Neutrophil (primary cell): Measurements from ENCODE around the gene BMPER.

Source experiments
- H3K27ac ChIP-seq: fragments of 200-600 bp; sonication (generic); 2 replicates; pipeline ENCODE4 v1.5.1; 2016; ENCODE audit warnings: mild to moderate bottlenecking, moderate library complexity
- H3K27me3 ChIP-seq: fragments of 200-600 bp; sonication (generic); 2 replicates; pipeline ENCODE4 v1.6.0; 2016; ENCODE audit warnings: mild to moderate bottlenecking
- H3K36me3 ChIP-seq: fragments of 200-600 bp; sonication (generic); 2 replicates; pipeline ENCODE4 v1.5.1; 2017
- H3K4me1 ChIP-seq, 2 experiments: fragments of 200-600 bp in 1 of 2; sonication (generic) in 1 of 2; 1 replicate in 1 of 2; 2 replicates in 1 of 2; pipeline versions ENCODE4 v1.5.1 to v1.6.1; 2013 to 2016; ENCODE audit warnings: low read depth in 1 of 2, low read length in 1 of 2, mild to moderate bottlenecking in 1 of 2, moderate library complexity in 1 of 2; ENCODE audit not compliant: control insufficient read depth in 1 of 2, insufficient read depth in 1 of 2
- H3K4me3 ChIP-seq, 2 experiments: fragments of 200-600 bp in 1 of 2; sonication (generic) in 1 of 2; 1 replicate in 1 of 2; 2 replicates in 1 of 2; pipeline ENCODE4 v1.5.1; 2013 to 2016; ENCODE audit warnings: low read depth in 1 of 2, low read length in 1 of 2, mild to moderate bottlenecking in 1 of 2, moderate library complexity in 1 of 2
- H3K9me3 ChIP-seq: fragments of 200-600 bp; sonication (generic); 2 replicates; pipeline ENCODE4 v1.5.1; 2016
- CTCF ChIP-seq: fragments of 200-600 bp; sonication (generic); IDR thresholded peaks from 2 replicates; pipeline ENCODE4 v1.5.1; 2016; ENCODE audit warnings: antibody characterized with exemption

Gene BMPER

GRCh38 chr7:34109936-34110780, 204.8 kb downstream of the BMPER start:
- Histone ChIP-seq H3K4me1 (no peaks in the 10 kb centered on the region), H3K27ac (no peak overlapping the region), H3K9me3 (no peaks in the 10 kb centered on the region), H3K36me3 (no peaks in the 10 kb centered on the region), H3K27me3 (no peaks in the 10 kb centered on the region), H3K4me3 (no peak overlapping the region)
- TF ChIP-seq CTCF = no peak

GRCh38 chr7:34111031-34111430, 205.7 kb downstream of the BMPER start:
- Histone ChIP-seq H3K9me3 (no peaks in the 10 kb centered on the region), H3K4me3 (no peak overlapping the region), H3K27me3 (no peaks in the 10 kb centered on the region), H3K4me1 (no peaks in the 10 kb centered on the region), H3K27ac (no peak overlapping the region), H3K36me3 (no peaks in the 10 kb centered on the region)
- TF ChIP-seq CTCF = no peak

- TF ChIP-seq CTCF = no peak
- Histone ChIP-seq H3K27me3 (no peaks in the 10 kb centered on the region), H3K9me3 (no peaks in the 10 kb centered on the region), H3K4me1 (no peaks in the 10 kb centered on the region), H3K36me3 (no peaks in the 10 kb centered on the region), H3K27ac (no peak overlapping the region), H3K4me3 (no peak overlapping the region)
Measured at GRCh38 chr7:34115503-34115902, 210.2 kb downstream of the BMPER start.

GRCh38 chr7:34117573-34117972, 212.2 kb downstream of the BMPER start:
- H3K27ac ChIP-seq = no peak overlapping the region
- no peaks in the 10 kb centered on the region for H3K9me3 ChIP-seq
- TF ChIP-seq CTCF = no peak
- H3K36me3 ChIP-seq = no peaks in the 10 kb centered on the region
- no peaks in the 10 kb centered on the region for H3K27me3 ChIP-seq
- no peaks in the 10 kb centered on the region for H3K4me1 ChIP-seq
- no peak overlapping the region for H3K4me3 ChIP-seq

- no peaks in the 10 kb centered on the region for H3K4me1 ChIP-seq
- TF ChIP-seq CTCF = no peak
- no peaks in the 10 kb centered on the region for H3K9me3 ChIP-seq
- no peak overlapping the region for H3K4me3 ChIP-seq
- no peaks in the 10 kb centered on the region for H3K27me3 ChIP-seq
- H3K36me3 ChIP-seq = no peaks in the 10 kb centered on the region
- H3K27ac ChIP-seq = no peak overlapping the region
Measured at GRCh38 chr7:34121366-34121765, 216.0 kb downstream of the BMPER start.
